Activated naive CD8-positive, alpha-beta T cell treated with anti-CD3 and anti-CD28 coated beads, Interleukin-2, amount 10 ng/mL, durations not matched to agents 7 days and 5 days (primary cell): ENCODE data around the gene FAM110A. TPM values are rescaled to one million over a fixed set of nuclear protein-coding genes. Genes with fewer than 3 reads are reported as not detected.

Source experiments
- ATAC-seq: fragments of 150-1000 bp; cut with Tn5 transposase; one replicate; pipeline ENCODE4 v1.10.0; 2021; ENCODE audit warnings: low read depth, moderate library complexity
- POLR2A ChIA-PET: fragments of 350-600 bp; sonication (Branson Sonifier 250); formaldehyde crosslinking; loops from one replicate; lab custom pipeline; 2021; ENCODE audit warnings: antibody characterized with exemption; lab: Charles Lee
- DNase-seq: peaks from one replicate; pipeline ENCODE4 v3.0.0; 2021
- H3K27ac Mint-ChIP-seq: one replicate; pipeline ENCODE4 v1.8.0; 2022; ENCODE audit warnings: mild to moderate bottlenecking, mixed read lengths
- H3K27me3 Mint-ChIP-seq: one replicate; pipeline ENCODE4 v1.8.0; 2022; ENCODE audit warnings: mild to moderate bottlenecking, moderate library complexity, mixed read lengths
- H3K36me3 Mint-ChIP-seq: one replicate; pipeline ENCODE4 v1.8.0; 2021; ENCODE audit warnings: mild to moderate bottlenecking, mixed read lengths
- H3K4me1 Mint-ChIP-seq: one replicate; pipeline ENCODE4 v1.8.0; 2021; ENCODE audit warnings: mixed read lengths
- H3K4me3 Mint-ChIP-seq: one replicate; pipeline ENCODE4 v1.8.0; 2022; ENCODE audit warnings: mild to moderate bottlenecking, moderate library complexity, mixed read lengths
- H3K9me3 Mint-ChIP-seq: one replicate; pipeline ENCODE4 v1.8.0; 2021; ENCODE audit warnings: mixed read lengths
- total RNA-seq, 2 experiments: library from RNA; stranded (reverse); gene quantifications; one replicate each; pipeline ENCODE4 v1.2.3, GENCODE V29; 2021

Gene FAM110A
- total RNA-seq, 2 experiments from 2014 or later: 44.5 to 50.6 TPM

DNA sequence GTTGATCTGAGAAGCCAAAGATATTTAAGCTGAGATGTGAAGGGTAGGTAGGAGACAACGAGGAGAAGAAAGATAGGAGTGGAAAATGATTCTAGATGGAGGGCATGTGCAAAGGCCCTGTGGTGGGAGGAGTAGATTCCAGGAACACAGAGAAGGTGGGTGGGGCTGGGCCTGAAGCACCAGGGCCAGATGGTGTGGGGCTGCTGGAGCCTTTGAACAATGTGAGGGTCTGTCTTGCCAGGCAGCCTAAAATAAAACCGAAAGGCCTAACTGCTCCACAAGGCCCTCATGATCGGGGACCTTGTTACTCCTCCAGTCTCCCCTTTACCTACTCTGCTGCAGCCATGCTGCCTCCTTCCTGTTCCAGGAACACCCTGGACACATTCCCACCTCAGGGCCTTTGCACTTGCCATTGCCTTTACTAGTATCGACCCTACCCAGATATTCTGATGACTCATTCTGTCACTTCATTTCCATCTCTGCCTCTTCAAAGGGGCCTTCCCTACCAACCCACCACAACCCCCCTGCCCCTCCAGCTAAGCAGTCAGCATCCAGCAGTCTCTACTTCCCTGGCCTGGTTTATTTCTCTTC lies 20.0 kb downstream of the FAM110A start:
- POLR2A ChIA-PET: interaction anchor here (0.5 to 1.6 kb wide), 4 partner anchors 8 to 26 kb away, joined by 3 to 11 read pairs (median 3); partner anchors contain the start of gene FAM110A
- DNase-seq (no peak), ATAC-seq (no peak)
- Mint-ChIP-seq H3K27ac (peak overlapping the region; percentile 88), H3K27me3 (no peaks in the 10 kb centered on the region), H3K36me3 (peaks cover 40% of the 10 kb centered on the region), H3K4me1 (peaks cover 67% of the 10 kb centered on the region), H3K4me3 (no peak overlapping the region), H3K9me3 (peaks cover 3% of the 10 kb centered on the region)

- DNase-seq (no peak), ATAC-seq (no peak)
- peaks cover 39% of the 10 kb centered on the region for H3K36me3 Mint-ChIP-seq
- H3K27me3 Mint-ChIP-seq: no peaks in the 10 kb centered on the region
- peaks cover 3% of the 10 kb centered on the region for H3K9me3 Mint-ChIP-seq
- POLR2A ChIA-PET: interaction anchor here (1.3 to 2.4 kb wide), 3 partner anchors 8 to 21 kb away, joined by 6 to 18 read pairs (median 11); partner anchors contain the start of gene FAM110A
- H3K4me1 Mint-ChIP-seq: peaks cover 77% of the 10 kb centered on the region
- peak overlapping the region; percentile 81 for H3K27ac Mint-ChIP-seq
- H3K4me3 Mint-ChIP-seq: no peak overlapping the region
Measured at GRCh38 chr20:854601-855000, 21.1 kb downstream of the FAM110A start.

- Mint-ChIP-seq H3K4me1 (peaks cover 82% of the 10 kb centered on the region), H3K27me3 (no peaks in the 10 kb centered on the region), H3K27ac (peak overlapping the region; percentile 84), H3K4me3 (peak overlapping the region; percentile 71), H3K36me3 (peaks cover 32% of the 10 kb centered on the region), H3K9me3 (peaks cover 2% of the 10 kb centered on the region)
- DNase-seq: no peak
- POLR2A ChIA-PET: interaction anchor here (0.6 to 2.4 kb wide), 5 partner anchors 9 to 26 kb away, joined by 3 to 18 read pairs (median 6); no protein-coding TSS in a partner anchor
- peak; percentile 2 for ATAC-seq
Measured at GRCh38 chr20:855466-856360, 22.2 kb downstream of the FAM110A start.

DNA sequence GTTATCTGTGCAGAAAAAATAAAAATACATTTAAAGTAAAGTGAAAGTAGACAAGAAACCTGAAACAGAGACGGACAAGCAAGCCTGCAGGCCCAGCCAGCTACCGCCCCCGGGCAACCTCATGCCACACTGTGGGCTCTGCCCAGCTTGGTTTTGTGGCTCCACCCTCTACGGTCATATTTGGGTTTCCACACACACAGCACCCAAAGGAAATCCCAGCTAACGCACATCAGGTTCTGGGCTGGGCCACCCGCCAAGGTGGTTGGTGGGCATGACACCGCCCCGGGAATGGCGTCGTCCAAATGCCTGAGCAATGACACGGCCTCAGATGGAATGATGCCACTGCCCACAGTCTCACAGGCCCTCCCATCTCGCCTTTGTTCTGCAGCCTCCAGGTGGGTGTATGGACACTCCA lies 22.9 kb downstream of the FAM110A start:
- POLR2A ChIA-PET: interaction anchor here (1.5 to 2.4 kb wide), 2 partner anchors 10 to 12 kb away, joined by 8 to 18 read pairs; no protein-coding TSS in a partner anchor
- peak overlapping the region; percentile 71 for H3K4me3 Mint-ChIP-seq
- peak overlapping the region; percentile 84 for H3K27ac Mint-ChIP-seq
- ATAC-seq (peak; percentile 58), DNase-seq (peak; percentile 64)
- peaks cover 81% of the 10 kb centered on the region for H3K4me1 Mint-ChIP-seq
- H3K36me3 Mint-ChIP-seq: peaks cover 27% of the 10 kb centered on the region
- no peaks in the 10 kb centered on the region for H3K9me3 Mint-ChIP-seq
- H3K27me3 Mint-ChIP-seq: no peaks in the 10 kb centered on the region

DNA sequence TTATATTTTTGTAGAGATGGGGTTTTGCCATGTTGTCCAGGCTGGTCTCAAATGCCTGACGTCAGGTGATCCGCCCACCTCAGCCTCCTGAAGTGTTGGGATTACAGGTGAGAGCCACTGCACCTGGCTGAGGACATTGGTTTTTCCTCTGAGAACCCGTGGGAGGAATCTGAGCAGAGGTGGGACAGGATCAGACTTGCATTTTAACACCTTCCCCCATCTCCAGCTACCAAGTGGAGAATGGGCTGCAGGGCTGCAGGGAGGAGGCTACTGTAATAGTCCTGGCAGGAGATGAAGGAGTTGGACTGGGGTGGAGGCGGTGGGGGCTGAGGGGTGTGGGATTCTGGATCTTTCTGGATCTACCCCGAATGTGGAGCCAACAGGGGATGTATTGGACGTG lies 24.5 kb downstream of the FAM110A start:
- Mint-ChIP-seq H3K27ac (peak overlapping the region; percentile 84), H3K36me3 (peaks cover 16% of the 10 kb centered on the region), H3K4me1 (peaks cover 72% of the 10 kb centered on the region), H3K27me3 (no peaks in the 10 kb centered on the region), H3K9me3 (no peaks in the 10 kb centered on the region), H3K4me3 (peak overlapping the region; percentile 20)
- DNase-seq (no peak), ATAC-seq (no peak)
- POLR2A ChIA-PET: interaction anchor here (1.3 to 3.3 kb wide), 2 partner anchors 10 to 24 kb away, joined by 4 to 17 read pairs; partner anchors contain the start of gene FAM110A

DNA sequence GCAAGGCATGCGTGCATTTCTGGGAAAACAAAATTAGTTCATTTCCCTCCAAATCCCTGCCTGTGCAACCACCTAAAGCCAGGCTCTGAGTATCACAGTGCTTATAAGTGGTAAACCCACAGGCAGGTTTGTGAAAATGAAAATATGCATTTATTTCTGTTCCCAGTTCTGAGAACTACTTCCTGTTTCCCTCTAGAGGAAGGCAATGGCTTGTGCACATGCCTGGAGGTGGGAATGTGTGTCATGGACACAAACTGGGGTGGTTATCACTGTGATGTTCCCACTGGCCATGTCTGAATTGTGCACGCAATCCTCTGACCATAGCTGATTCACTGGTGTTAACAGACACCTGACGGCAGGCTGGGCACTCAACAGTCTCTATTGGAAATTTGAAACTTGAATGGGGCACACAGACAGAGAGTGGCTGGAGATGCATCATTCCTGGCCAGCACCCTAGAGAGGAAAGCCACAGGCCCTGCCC lies 26.3 kb downstream of the FAM110A start:
- DNase-seq: no peak
- H3K27ac Mint-ChIP-seq: peak overlapping the region; percentile 84
- peaks cover 66% of the 10 kb centered on the region for H3K4me1 Mint-ChIP-seq
- POLR2A ChIA-PET: interaction anchor here (2.1 to 3.3 kb wide), 2 partner anchors 13 to 26 kb away, joined by 13 to 17 read pairs; partner anchors contain the start of gene FAM110A
- ATAC-seq: peak; percentile 48
- peak overlapping the region; percentile 63 for H3K4me3 Mint-ChIP-seq
- no peaks in the 10 kb centered on the region for H3K27me3 Mint-ChIP-seq
- no peaks in the 10 kb centered on the region for H3K9me3 Mint-ChIP-seq
- H3K36me3 Mint-ChIP-seq: peaks cover 8% of the 10 kb centered on the region

DNA sequence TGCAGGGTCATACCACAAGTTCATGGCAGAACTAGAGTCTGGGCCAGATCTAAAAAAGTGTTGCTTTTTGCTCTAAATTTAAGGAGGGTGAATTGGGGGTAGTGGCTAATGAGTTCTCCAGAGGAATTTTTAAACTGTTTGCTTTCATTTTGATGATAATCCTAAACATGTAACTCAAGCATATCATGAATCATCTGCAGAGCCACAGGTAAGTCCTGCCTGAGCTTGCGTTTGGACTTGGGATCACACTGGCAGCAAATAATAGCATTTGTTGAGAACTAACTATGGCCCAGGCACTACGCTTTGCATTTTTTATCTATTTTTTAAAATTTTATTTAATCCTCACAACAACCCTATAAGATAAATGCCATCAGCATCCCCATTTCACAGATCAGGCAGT lies 27.4 kb downstream of the FAM110A start:
- no peak overlapping the region for H3K4me3 Mint-ChIP-seq
- H3K27me3 Mint-ChIP-seq: no peaks in the 10 kb centered on the region
- DNase-seq (no peak), ATAC-seq (no peak)
- peaks cover 55% of the 10 kb centered on the region for H3K4me1 Mint-ChIP-seq
- POLR2A ChIA-PET: interaction anchor here (3.3 kb wide), 1 partner anchor 27 kb away, joined by 17 read pairs; the partner anchor contains the start of gene FAM110A
- no peak overlapping the region for H3K27ac Mint-ChIP-seq
- no peaks in the 10 kb centered on the region for H3K9me3 Mint-ChIP-seq
- peaks cover 8% of the 10 kb centered on the region for H3K36me3 Mint-ChIP-seq

- POLR2A ChIA-PET: no interaction called here
- no peak overlapping the region for H3K27ac Mint-ChIP-seq
- H3K9me3 Mint-ChIP-seq: no peaks in the 10 kb centered on the region
- H3K4me1 Mint-ChIP-seq: peaks cover 15% of the 10 kb centered on the region
- no peak for ATAC-seq
- no peak overlapping the region for H3K4me3 Mint-ChIP-seq
- no peaks in the 10 kb centered on the region for H3K27me3 Mint-ChIP-seq
- DNase-seq: no peak
- no peaks in the 10 kb centered on the region for H3K36me3 Mint-ChIP-seq
Measured at GRCh38 chr20:865440-865839, 31.9 kb downstream of the FAM110A start.

- H3K4me3 Mint-ChIP-seq: no peak overlapping the region
- H3K4me1 Mint-ChIP-seq: peaks cover 8% of the 10 kb centered on the region
- H3K36me3 Mint-ChIP-seq: no peaks in the 10 kb centered on the region
- POLR2A ChIA-PET: no interaction called here
- ATAC-seq (no peak), DNase-seq (no peak)
- H3K9me3 Mint-ChIP-seq: no peaks in the 10 kb centered on the region
- no peaks in the 10 kb centered on the region for H3K27me3 Mint-ChIP-seq
- H3K27ac Mint-ChIP-seq: no peak overlapping the region
Measured at GRCh38 chr20:868279-868678, 34.8 kb downstream of the FAM110A start.

DNA sequence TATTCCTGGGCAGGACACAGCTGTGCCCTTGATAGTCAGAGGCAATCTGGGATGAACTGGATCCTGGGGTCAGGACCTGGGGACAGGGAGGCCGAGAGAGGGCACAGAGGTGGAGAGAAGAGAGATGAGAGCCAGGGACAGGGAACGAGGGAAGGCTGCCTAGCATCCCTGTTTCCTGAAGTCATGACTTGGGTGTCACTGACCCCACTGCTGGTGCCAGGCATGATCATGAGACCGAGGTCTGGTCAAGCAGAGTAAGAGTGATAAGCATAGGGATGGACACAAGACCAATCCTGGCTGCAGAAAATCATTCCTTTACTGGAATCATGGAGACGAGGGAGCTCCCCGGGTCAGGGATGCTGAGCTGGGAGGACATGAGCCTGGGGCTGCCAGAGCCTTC lies 36.1 kb downstream of the FAM110A start:
- no peak for DNase-seq
- no peak overlapping the region for H3K4me3 Mint-ChIP-seq
- H3K36me3 Mint-ChIP-seq: no peaks in the 10 kb centered on the region
- POLR2A ChIA-PET: no interaction called here
- no peak overlapping the region for H3K27ac Mint-ChIP-seq
- H3K9me3 Mint-ChIP-seq: no peaks in the 10 kb centered on the region
- ATAC-seq: no peak
- H3K4me1 Mint-ChIP-seq: peaks cover 7% of the 10 kb centered on the region
- H3K27me3 Mint-ChIP-seq: no peaks in the 10 kb centered on the region

- H3K4me1 Mint-ChIP-seq: peaks cover 7% of the 10 kb centered on the region
- H3K27me3 Mint-ChIP-seq: no peaks in the 10 kb centered on the region
- no peak overlapping the region for H3K27ac Mint-ChIP-seq
- H3K4me3 Mint-ChIP-seq: no peak overlapping the region
- no peaks in the 10 kb centered on the region for H3K9me3 Mint-ChIP-seq
- POLR2A ChIA-PET: no interaction called here
- DNase-seq: no peak
- no peak for ATAC-seq
- H3K36me3 Mint-ChIP-seq: no peaks in the 10 kb centered on the region
Measured at GRCh38 chr20:870758-871157, 37.2 kb downstream of the FAM110A start.

DNA sequence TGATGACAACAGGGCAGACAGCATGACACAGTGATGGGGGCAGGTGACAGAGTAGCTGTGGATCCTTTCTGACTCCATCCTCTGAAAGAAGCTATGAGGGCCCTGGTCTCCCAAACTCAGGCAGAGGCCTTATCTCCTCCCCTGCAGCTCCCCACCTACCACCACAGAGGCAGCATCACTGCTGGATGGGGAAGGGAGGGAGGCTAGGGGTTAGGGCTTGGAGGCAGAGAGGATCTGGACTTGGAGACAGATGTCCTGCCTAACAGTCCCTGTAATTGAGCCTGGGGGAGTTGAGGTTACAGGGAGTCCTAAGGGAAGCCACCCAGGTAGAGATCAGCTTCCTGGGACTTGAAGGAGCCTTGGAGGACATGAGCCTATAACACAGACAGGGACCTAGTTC lies 37.9 kb downstream of the FAM110A start:
- Mint-ChIP-seq H3K4me3 (no peak overlapping the region), H3K36me3 (no peaks in the 10 kb centered on the region), H3K27me3 (no peaks in the 10 kb centered on the region), H3K4me1 (peaks cover 7% of the 10 kb centered on the region), H3K9me3 (no peaks in the 10 kb centered on the region), H3K27ac (no peak overlapping the region)
- ATAC-seq: no peak
- no peak for DNase-seq
- POLR2A ChIA-PET: no interaction called here

DNA sequence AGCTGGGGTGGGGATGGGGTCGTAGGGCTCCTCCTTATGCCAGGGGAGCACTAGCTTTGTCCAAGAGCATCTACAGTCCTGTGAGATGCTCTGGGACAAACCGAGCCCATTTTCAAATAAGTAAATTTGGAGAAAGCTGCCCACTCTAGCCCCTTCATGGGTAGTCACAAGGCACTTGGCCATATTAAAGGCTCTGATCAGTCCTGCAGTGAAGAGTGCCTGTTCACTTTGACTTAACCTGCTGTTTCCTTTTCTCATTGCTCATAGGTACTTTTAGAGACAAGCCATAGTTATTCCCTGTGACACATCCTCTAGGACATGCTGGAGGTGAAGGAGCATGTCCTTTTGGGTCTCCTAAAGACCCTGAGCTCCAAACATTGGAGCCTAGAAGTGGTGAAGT lies 38.4 kb downstream of the FAM110A start:
- no peaks in the 10 kb centered on the region for H3K27me3 Mint-ChIP-seq
- POLR2A ChIA-PET: no interaction called here
- peaks cover 7% of the 10 kb centered on the region for H3K4me1 Mint-ChIP-seq
- no peak overlapping the region for H3K27ac Mint-ChIP-seq
- no peak for DNase-seq
- no peaks in the 10 kb centered on the region for H3K9me3 Mint-ChIP-seq
- ATAC-seq: no peak
- no peak overlapping the region for H3K4me3 Mint-ChIP-seq
- H3K36me3 Mint-ChIP-seq: no peaks in the 10 kb centered on the region
